ENCODE data around the gene NNMT. TPM values are rescaled to one million over a fixed set of nuclear protein-coding genes. Genes with fewer than 3 reads are reported as not detected.

Gene NNMT
- total and polyA plus RNA-seq, 8 donors: 1.2 to 244 (median 1.9) TPM

GRCh38 chr11:114259551-114259983 is 36.6 kb upstream of the NNMT start:
- Histone ChIP-seq H3K27me3 (no peaks in the 10 kb centered on the region), H3K9me3 (no peaks in the 10 kb centered on the region), H3K27ac (no peak overlapping the region), H3K4me1 (peaks cover 5 to 46% of the 10 kb centered on the region in 2 donors), H3K36me3 (peaks cover 0 to 10% of the 10 kb centered on the region in 2 donors), H3K4me3 (no peak overlapping the region)
- intact Hi-C loops (cut with DNase I): no loop called here
- no peak for ATAC-seq
- TF ChIP-seq CTCF (IDR thresholded peaks at IDR 0.05): no peak
- no peak for DNase-seq

- no peaks in the 10 kb centered on the region for H3K9me3 ChIP-seq
- peaks cover 5 to 46% of the 10 kb centered on the region in 2 donors for H3K4me1 ChIP-seq
- intact Hi-C loops (cut with DNase I): loop anchor here in 1 of 2 donors (5.0 to 10.0 kb wide), 3 partner anchors 233 to 365 kb away; no protein-coding TSS in a partner anchor
- peaks cover 0 to 5% of the 10 kb centered on the region in 2 donors for H3K36me3 ChIP-seq
- H3K27me3 ChIP-seq: no peaks in the 10 kb centered on the region
- no peak for TF ChIP-seq CTCF (IDR thresholded peaks at IDR 0.05)
- ATAC-seq (no peak), DNase-seq (no peak)
- no peak overlapping the region for H3K4me3 ChIP-seq
- H3K27ac ChIP-seq: no peak overlapping the region
Measured at GRCh38 chr11:114260077-114260476, 36.1 kb upstream of the NNMT start.

GRCh38 chr11:114260483-114260882 is 35.7 kb upstream of the NNMT start:
- intact Hi-C loops (cut with DNase I): loop anchor here in 1 of 2 donors (5.0 to 10.0 kb wide), 3 partner anchors 233 to 366 kb away; no protein-coding TSS in a partner anchor
- H3K27ac ChIP-seq: no peak overlapping the region
- no peak for ATAC-seq

GRCh38 chr11:114261791-114262190 is 34.4 kb upstream of the NNMT start:
- Histone ChIP-seq H3K9me3 (no peaks in the 10 kb centered on the region), H3K27ac (no peak overlapping the region), H3K36me3 (no peaks in the 10 kb centered on the region), H3K4me1 (peaks cover 5 to 41% of the 10 kb centered on the region in 2 donors), H3K27me3 (no peaks in the 10 kb centered on the region), H3K4me3 (no peak overlapping the region)
- intact Hi-C loops (cut with DNase I): loop anchor here in 1 of 2 donors (5.0 to 10.0 kb wide), 3 partner anchors 234 to 367 kb away; no protein-coding TSS in a partner anchor
- no peak for TF ChIP-seq CTCF (IDR thresholded peaks at IDR 0.05)
- ATAC-seq: no peak
- DNase-seq: no peak

More at GRCh38 chr11:114260483-114260882, 35.7 kb upstream of the NNMT start:
- H3K9me3 ChIP-seq: no peaks in the 10 kb centered on the region
- H3K4me3 ChIP-seq: no peak overlapping the region
- peaks cover 0 to 4% of the 10 kb centered on the region in 2 donors for H3K36me3 ChIP-seq
- no peaks in the 10 kb centered on the region for H3K27me3 ChIP-seq
- TF ChIP-seq CTCF (IDR thresholded peaks at IDR 0.05): no peak
- H3K4me1 ChIP-seq: peaks cover 5 to 46% of the 10 kb centered on the region in 2 donors
- DNase-seq: no peak

- H3K27ac ChIP-seq: no peak overlapping the region
- peak; percentile 33 to 46 for TF ChIP-seq CTCF (IDR thresholded peaks at IDR 0.05)
- intact Hi-C loops (cut with DNase I): loop anchor here in 1 of 2 donors (5.0 to 10.0 kb wide), 3 partner anchors 236 to 368 kb away; no protein-coding TSS in a partner anchor
- DNase-seq: peak in 1 of 4 donors; percentile 71
- no peaks in the 10 kb centered on the region for H3K27me3 ChIP-seq
- H3K9me3 ChIP-seq: no peaks in the 10 kb centered on the region
- H3K4me1 ChIP-seq: peaks cover 0 to 33% of the 10 kb centered on the region in 2 donors
- peak; percentile 76 for ATAC-seq
- H3K36me3 ChIP-seq: no peaks in the 10 kb centered on the region
- no peak overlapping the region for H3K4me3 ChIP-seq
Measured at GRCh38 chr11:114262681-114263512, 33.3 kb upstream of the NNMT start.

All from left lung (tissue), 10 donors.